ENCODE data around the gene ADAMTSL4. TPM values are rescaled to one million over a fixed set of nuclear protein-coding genes. Genes with fewer than 3 reads are reported as not detected.

Gene ADAMTSL4
- total and polyA plus RNA-seq, 9 of the 15 experiments (the other 6 are each of a cell fraction or from before 2014, with no cell fraction given) = 12.7 to 212 (median 35.6) TPM

DNA sequence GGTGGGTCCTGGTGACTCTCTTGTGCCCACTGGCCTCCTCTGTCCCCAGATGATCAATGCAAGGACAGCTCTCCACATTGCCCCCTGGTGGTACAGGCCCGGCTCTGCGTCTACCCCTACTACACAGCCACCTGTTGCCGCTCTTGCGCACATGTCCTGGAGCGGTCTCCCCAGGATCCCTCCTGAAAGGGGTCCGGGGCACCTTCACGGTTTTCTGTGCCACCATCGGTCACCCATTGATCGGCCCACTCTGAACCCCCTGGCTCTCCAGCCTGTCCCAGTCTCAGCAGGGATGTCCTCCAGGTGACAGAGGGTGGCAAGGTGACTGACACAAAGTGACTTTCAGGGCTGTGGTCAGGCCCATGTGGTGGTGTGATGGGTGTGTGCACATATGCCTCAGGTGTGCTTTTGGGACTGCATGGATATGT, 10.8 kb downstream of the ADAMTSL4 start (continued):
- TF ChIP-seq ASH1L (IDR thresholded peaks at IDR 0.05; ENCODE audit: borderline replicate concordance, low read depth, partially characterized antibody) (no peak), FOXM1 (IDR thresholded peaks at IDR 0.05; ENCODE audit: low read depth) (no peak), FOXM1 (CRISPR knock-in tag; IDR thresholded peaks at IDR 0.05; ENCODE audit: low read depth) (0 out of 2 replicates have a peak, but pooled peaks have one; percentile 30), YY1 (IDR thresholded peaks at IDR 0.05; ENCODE audit: borderline replicate concordance in 1 of 3, control insufficient read depth in 1 of 3, extremely low read depth in 1 of 3, insufficient read depth in 3 of 3, insufficient read length in 1 of 3, insufficient replicate concordance in 2 of 3, low read depth in 1 of 3, low read length in 2 of 3) (peak in 1 of 3 experiments; percentile 16), JUN (IDR thresholded peaks at IDR 0.05; ENCODE audit: borderline replicate concordance, low read depth, low read length) (no peak), JUN (CRISPR knock-in tag; IDR thresholded peaks at IDR 0.05; ENCODE audit: borderline replicate concordance) (no peak), SIN3B (IDR thresholded peaks at IDR 0.05; ENCODE audit: low read depth) (no peak), RAD21 (CRISPR knock-in tag; conservative IDR thresholded peaks at IDR 0.05 in 1 of 2, IDR thresholded peaks at IDR 0.05 in 1 of 2) (peak; percentile 43 to 67), SP1 (CRISPR knock-in tag; IDR thresholded peaks at IDR 0.05) (0 out of 2 replicates have a peak, but pooled peaks have one; percentile 33), SRF (CRISPR knock-in tag; IDR thresholded peaks at IDR 0.05) (0 out of 4 replicates have a peak, but pooled peaks of 1 of the 2 experiments have one; percentile 21), NRF1 (conservative IDR thresholded peaks at IDR 0.05 in 1 of 2, IDR thresholded peaks at IDR 0.05 in 1 of 2) (peak; percentile 61 to 74; a peak in 3 of 4 replicates)
- TF ChIP-seq, protein P1, sequence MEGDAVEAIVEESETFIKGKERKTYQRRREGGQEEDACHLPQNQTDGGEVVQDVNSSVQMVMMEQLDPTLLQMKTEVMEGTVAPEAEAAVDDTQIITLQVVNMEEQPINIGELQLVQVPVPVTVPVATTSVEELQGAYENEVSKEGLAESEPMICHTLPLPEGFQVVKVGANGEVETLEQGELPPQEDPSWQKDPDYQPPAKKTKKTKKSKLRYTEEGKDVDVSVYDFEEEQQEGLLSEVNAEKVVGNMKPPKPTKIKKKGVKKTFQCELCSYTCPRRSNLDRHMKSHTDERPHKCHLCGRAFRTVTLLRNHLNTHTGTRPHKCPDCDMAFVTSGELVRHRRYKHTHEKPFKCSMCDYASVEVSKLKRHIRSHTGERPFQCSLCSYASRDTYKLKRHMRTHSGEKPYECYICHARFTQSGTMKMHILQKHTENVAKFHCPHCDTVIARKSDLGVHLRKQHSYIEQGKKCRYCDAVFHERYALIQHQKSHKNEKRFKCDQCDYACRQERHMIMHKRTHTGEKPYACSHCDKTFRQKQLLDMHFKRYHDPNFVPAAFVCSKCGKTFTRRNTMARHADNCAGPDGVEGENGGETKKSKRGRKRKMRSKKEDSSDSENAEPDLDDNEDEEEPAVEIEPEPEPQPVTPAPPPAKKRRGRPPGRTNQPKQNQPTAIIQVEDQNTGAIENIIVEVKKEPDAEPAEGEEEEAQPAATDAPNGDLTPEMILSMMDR (IDR thresholded peaks at IDR 0.05 in 2 of 3, conservative IDR thresholded peaks at IDR 0.05 in 1 of 3; ENCODE audit: insufficient read depth in 2 of 3, low read depth in 1 of 3, low read length in 3 of 3) = peak; percentile 86 to 95 (median 92)
- TF ChIP-seq, protein P2, sequence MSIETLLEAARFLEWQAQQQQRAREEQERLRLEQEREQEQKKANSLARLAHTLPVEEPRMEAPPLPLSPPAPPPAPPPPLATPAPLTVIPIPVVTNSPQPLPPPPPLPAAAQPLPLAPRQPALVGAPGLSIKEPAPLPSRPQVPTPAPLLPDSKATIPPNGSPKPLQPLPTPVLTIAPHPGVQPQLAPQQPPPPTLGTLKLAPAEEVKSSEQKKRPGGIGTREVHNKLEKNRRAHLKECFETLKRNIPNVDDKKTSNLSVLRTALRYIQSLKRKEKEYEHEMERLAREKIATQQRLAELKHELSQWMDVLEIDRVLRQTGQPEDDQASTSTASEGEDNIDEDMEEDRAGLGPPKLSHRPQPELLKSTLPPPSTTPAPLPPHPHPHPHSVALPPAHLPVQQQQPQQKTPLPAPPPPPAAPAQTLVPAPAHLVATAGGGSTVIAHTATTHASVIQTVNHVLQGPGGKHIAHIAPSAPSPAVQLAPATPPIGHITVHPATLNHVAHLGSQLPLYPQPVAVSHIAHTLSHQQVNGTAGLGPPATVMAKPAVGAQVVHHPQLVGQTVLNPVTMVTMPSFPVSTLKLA (conservative IDR thresholded peaks at IDR 0.05) = 0 out of 4 replicates have a peak, but pooled peaks of 1 of the 2 experiments have one; percentile 17

Data from K562 (cell line).